HG03520 (cell line): ENCODE data around the gene SLC6A19.

Source experiments
- ATAC-seq: cut with Tn5 transposase; IDR thresholded peaks from one replicate; pipeline ENCODE4 v1.9.1; 2021; ENCODE audit warnings: mild to moderate bottlenecking, moderate library complexity; ENCODE audit not compliant: unreplicated experiment

SLC6A19 gene

GRCh38 chr5:1179383-1179715 is 22.0 kb upstream of the SLC6A19 start:
- ATAC-seq, result no peak

- no peak for ATAC-seq
Measured at GRCh38 chr5:1180096-1180495, 21.3 kb upstream of the SLC6A19 start.

- ATAC-seq, result no peak
Measured at GRCh38 chr5:1180841-1181271, 20.5 kb upstream of the SLC6A19 start.

GRCh38 chr5:1181451-1182359 is 19.7 kb upstream of the SLC6A19 start:
- no peak for ATAC-seq

- no peak for ATAC-seq
Measured at GRCh38 chr5:1182360-1182632, 19.1 kb upstream of the SLC6A19 start.

- no peak for ATAC-seq
Measured at GRCh38 chr5:1182633-1183423, 18.6 kb upstream of the SLC6A19 start.

- ATAC-seq, result no peak
Measured at GRCh38 chr5:1183424-1184162, 17.8 kb upstream of the SLC6A19 start.

GRCh38 chr5:1184163-1184470 is 17.3 kb upstream of the SLC6A19 start:
- no peak for ATAC-seq

GRCh38 chr5:1184481-1184880 is 16.9 kb upstream of the SLC6A19 start:
- no peak for ATAC-seq

GRCh38 chr5:1185038-1185627 is 16.3 kb upstream of the SLC6A19 start:
- no peak for ATAC-seq

GRCh38 chr5:1185629-1186350 is 15.6 kb upstream of the SLC6A19 start:
- no peak for ATAC-seq

GRCh38 chr5:1186351-1187233 is 14.8 kb upstream of the SLC6A19 start:
- no peak for ATAC-seq

- ATAC-seq, result no peak
Measured at GRCh38 chr5:1187234-1187949, 14.0 kb upstream of the SLC6A19 start.

- ATAC-seq, result no peak
Measured at GRCh38 chr5:1187950-1188334, 13.5 kb upstream of the SLC6A19 start.

GRCh38 chr5:1188464-1188863 is 12.9 kb upstream of the SLC6A19 start:
- ATAC-seq, result no peak

GRCh38 chr5:1189269-1189668 is 12.1 kb upstream of the SLC6A19 start:
- no peak for ATAC-seq

- no peak for ATAC-seq
Measured at GRCh38 chr5:1190278-1190677, 11.1 kb upstream of the SLC6A19 start.

- no peak for ATAC-seq
Measured at GRCh38 chr5:1190837-1191239, 10.6 kb upstream of the SLC6A19 start.

GRCh38 chr5:1192971-1193590 is 8.3 kb upstream of the SLC6A19 start:
- ATAC-seq, result no peak
